ENCODE results near the gene RDH13.
"Not testable (repeated sequence)": the region's sequence is repeated elsewhere in the genome, so short reads cannot be mapped to it uniquely, and the experiment has no call there.

RDH13 gene

GRCh38 chr19:55044771-55045716 lies 17.9 kb downstream of the RDH13 start:
- no peak for DNase-seq (ENCODE audit: low read depth)

DNA sequence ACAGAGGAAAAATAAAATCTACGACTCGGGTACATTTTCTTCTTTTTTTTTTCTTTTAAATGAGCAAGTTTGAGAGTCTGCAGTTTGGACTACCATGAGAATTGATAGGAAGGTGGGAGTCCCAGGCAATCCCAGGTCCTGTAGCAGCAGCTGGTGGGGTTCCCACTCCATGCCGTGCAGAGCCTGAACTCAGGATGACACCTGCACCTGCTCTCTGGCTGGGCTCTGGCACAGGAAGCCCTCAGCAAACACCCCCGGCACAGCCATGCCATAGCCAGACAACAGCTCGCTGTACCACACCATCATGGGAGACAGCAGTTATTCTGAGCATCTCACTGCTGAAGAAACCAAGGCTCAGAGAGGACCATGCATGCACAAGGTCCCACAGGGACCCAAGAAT lies 18.7 kb downstream of the RDH13 start:
- no peak for DNase-seq (ENCODE audit: low read depth)

DNA sequence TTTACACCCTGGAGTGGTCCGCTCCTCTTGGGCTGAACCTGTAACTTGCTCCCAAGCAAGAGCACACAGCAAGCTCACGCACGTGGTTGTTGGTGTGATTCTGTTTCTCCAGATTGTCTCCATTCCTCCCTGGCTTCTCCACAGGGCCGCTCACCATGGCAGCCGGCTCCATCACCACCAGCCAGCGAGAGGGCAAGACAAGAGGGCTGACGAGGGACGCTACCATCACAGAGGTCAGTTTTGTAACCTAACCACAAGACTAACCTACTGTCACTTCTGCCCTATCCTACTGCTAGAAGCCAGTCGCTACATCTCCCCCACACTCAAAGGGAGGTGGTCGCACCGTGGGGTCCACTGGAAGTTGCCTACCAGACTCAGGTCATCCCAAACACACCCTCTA lies 20.3 kb downstream of the RDH13 start:
- no peak for DNase-seq (ENCODE audit: low read depth)

DNA sequence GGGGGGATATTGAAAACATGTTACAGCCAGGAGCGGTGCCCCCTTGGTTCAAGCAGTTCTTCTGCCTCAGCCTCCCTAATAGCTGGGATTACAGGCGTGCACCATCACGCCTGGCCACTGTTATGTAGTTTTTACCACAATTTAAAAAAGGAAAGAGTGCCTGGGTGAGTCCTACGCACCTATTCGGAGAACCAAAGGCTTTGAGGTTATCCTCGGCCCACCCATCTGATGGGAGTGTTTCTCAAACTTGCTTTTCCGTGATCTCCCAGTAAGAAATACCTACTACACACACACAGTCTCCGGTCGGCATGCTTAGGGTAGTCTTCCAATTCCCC lies 20.6 kb downstream of the RDH13 start:
- no peak for DNase-seq (ENCODE audit: low read depth)

GRCh38 chr19:55041627-55042343 lies 21.2 kb downstream of the RDH13 start:
- no peak for DNase-seq (ENCODE audit: low read depth)

- DNase-seq (ENCODE audit: low read depth) = no peak
These were observed 21.7 kb downstream of the RDH13 start for GRCh38 chr19:55041244-55041626.

DNA sequence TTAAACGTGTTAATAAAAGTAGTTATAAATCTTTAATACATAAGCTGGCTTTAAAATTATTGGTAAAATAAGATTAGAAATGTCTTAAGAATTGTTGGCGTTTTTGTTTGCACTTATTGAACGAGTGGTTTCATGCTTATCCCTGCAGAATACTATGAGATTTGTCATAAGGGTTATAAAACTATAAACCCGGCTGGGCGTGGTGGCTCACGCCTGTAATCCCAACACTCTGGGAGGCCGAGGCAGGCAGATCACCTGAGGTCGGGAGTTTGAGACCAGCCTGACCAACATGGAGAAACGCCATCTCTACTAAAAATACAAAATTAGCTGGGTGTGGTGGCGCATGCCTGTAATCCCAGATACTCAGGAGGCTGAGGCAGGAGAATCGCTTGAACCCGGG lies 22.3 kb downstream of the RDH13 start:
- DNase-seq (ENCODE audit: low read depth) = not testable (repeated sequence)

DNA sequence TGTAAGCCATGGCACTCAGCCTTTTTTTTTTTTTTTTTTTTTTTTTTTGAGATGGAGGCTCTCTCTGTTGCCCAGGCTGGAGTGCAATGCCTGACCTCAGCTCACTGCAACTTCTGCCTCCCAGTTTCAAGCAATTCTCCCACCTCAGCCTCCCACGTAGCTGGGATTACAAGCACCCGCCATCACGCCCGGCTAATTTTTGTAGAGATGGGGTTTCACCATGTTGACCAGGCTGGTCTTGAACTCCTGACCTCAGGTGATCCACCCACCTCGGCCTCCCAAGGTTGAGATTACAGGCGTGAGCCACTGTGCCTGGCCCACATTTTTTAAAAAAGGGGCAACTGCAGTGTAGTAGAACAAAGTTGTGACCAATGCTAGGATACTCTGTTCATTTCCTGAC lies 25.3 kb downstream of the RDH13 start:
- DNase-seq (ENCODE audit: low read depth) = not testable (repeated sequence)

DNA sequence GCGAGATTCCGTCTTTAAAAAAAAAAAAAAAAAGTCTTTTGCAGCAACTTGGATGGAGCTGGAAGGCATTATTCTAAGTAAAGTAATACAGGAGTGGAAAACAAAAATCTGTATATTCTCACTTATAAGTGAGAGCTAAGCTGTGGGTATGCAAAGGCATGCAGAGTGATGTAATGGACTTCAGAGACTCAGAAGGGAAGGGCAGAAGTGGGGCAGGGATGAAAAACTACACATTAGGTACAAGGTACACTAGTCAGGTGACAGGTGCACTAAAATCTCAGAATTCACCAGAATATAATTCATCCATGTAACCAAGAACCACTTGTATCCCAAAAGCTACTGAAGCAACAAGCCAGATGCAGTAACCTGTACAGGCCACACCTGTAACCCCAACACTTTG lies 26.9 kb downstream of the RDH13 start:
- DNase-seq (ENCODE audit: low read depth) = no peak

DNA sequence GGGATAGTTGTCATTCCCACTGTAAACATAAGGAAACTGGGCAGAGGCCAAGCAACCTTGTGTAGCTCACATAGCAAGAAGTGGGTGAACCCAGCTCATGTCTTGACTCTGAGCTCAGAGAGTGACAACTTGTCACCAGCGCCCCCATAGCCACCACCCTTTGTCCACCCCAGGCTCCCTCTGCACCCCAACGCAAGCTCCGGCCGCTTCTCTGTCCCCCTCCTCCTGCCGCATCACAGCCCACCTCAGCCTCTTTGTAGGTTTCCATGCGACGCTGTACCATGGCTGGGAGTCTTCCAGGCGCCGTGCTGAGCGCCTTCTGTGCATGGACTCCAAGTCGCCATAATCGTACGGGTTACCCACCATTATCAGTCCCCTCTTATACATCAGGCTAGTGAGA lies 28.2 kb downstream of the RDH13 start:
- DNase-seq (ENCODE audit: low read depth) = no peak

DNA sequence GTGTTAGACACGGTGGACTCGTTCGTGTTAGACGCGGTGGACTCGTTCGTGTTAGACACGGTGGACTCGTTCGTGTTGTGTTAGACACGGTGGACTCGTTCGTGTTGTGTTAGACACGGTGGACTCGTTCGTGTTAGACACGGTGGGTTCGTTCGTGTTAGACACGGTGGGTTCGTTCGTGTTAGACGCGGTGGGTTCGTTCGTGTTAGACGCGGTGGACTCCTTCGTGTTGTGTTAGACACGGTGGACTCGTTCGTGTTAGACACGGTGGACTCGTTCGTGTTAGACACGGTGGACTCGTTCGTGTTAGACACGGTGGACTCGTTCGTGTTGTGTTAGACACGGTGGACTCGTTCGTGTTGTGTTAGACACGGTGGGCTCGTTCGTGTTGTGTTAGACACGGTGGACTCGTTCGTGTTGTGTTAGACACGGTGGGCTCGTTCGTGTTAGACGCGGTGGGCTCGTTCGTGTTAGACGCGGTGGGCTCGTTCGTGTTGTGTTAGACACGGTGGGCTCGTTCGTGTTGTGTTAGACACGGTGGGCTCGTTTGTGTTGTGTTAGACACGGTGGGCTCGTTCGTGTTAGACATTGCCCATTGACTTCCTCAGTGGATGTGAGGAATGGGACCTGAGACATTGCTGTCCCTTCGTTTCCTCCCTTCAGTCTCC lies 29.8 kb downstream of the RDH13 start:
- DNase-seq (ENCODE audit: low read depth) = not testable (repeated sequence)

- DNase-seq (ENCODE audit: low read depth) = no peak
These were observed 30.7 kb downstream of the RDH13 start for GRCh38 chr19:55032170-55032800.

DNA sequence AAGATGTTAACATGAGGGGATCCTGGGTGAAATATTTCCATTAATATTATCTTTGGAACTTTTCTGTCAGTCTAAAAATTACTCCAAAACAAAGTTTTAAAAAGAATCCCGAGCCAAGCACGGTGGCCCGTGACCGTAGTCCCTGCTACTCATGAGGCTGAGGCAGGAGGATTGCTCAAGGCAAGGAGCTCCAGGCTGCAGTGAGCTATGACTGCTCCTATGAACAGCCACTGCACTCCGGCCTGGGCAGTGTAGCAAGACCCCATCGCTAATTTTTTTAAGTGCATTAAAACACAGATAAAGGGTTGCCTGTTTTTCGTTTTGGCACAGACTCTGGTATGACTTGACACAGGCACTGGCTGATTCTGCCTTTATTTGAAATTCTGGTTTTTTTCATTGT lies 31.8 kb downstream of the RDH13 start:
- no peak for DNase-seq (ENCODE audit: low read depth)

GRCh38 chr19:55028757-55029156 lies 34.2 kb downstream of the RDH13 start:
- DNase-seq (ENCODE audit: low read depth) = no peak

DNA sequence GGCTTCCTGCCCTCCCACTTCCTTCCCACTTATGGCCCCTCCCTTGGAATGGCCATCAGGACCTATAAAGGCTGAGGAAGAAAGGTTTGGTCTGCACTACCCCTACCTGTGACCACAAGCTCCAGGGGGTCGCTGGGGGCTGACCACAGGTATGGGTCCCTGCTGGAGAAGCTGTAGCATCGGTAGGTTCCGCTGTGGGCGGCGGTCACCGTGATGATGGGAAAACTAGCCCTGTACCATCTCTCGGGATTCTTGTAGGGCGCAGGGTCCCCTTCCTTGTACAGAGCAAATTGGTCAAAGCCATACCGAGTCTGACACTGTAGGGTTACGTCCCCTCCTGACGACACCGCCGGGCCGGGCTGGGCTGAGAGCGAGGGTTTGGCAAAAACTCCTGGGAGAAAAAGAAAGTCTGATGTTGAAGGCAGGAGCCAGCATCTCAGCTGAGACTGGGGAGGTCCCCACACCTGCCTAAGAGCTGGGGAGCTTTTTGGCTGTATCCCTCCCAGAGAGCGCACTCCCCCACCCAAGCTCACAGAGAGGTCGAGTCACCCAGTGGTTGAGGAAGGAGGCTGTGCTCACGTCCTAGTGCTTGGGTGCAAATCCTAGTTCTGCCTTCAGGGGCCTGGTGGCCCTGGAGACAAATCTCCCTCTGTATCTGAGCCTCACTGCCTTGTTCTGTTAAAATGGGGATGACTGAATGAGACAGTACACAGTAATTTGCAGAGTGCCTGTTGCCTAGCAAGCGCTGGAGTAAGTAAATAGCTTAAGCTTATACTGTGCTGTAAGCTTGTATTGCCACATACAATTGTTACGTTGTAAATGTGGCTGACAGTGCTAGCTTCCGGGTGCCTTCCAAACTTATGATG lies 35.2 kb downstream of the RDH13 start:
- no peak for DNase-seq (ENCODE audit: low read depth)

GRCh38 chr19:55027140-55027471 lies 35.8 kb downstream of the RDH13 start:
- DNase-seq (ENCODE audit: low read depth) = not testable (repeated sequence)

DNA sequence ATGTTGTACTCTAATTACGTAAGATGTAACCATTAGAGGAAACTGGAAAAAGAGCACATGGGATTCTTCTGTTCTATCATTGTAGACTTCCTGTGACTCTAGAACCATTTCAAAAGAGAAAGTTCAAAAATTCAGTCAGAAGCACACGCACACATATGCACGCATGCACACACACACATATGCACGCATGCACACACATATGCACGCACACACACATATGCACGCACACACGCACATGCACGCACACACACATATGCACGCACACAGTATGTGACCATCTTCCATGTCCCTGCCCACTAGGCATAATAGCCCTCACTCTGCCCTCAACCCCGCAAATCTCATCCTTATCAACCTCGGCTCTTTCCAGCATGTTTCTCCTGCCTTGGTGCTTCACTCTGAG lies 38.8 kb downstream of the RDH13 start:
- DNase-seq (ENCODE audit: low read depth) = no peak

DNA sequence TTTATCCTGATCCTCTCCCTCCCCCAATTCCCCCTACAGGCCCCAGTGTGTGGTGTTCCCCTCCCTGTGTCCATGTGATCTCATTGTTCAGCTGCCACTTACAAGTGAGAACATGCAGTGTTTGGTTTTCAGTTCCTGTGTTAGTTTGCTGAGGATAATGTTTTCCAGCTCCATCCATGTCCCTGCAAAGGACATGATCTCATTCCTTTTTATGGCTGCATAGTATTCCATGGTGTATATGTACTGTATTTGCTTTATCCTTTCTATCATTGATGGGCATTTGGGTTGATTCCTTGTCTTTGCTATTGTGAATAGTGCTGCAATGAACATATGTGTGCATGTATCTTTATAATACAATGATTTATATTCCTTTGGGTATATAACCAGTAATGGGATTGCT lies 42.6 kb downstream of the RDH13 start:
- not testable (repeated sequence) for DNase-seq (ENCODE audit: low read depth)

- no peak for DNase-seq (ENCODE audit: low read depth)
These were observed 44.3 kb downstream of the RDH13 start for GRCh38 chr19:55018633-55019032.

GRCh38 chr19:55018216-55018615 lies 44.7 kb downstream of the RDH13 start:
- DNase-seq (ENCODE audit: low read depth) = no peak

GRCh38 chr19:55016017-55016416 lies 46.9 kb downstream of the RDH13 start:
- DNase-seq (ENCODE audit: low read depth) = no peak

- no peak for DNase-seq (ENCODE audit: low read depth)
These were observed 47.8 kb downstream of the RDH13 start for GRCh38 chr19:55015126-55015525.

Measured in GM04504 (cell line).